ENCODE results near the gene MAN2A2.
"Not testable (repeated sequence)": the region's sequence is repeated elsewhere in the genome, so short reads cannot be mapped to it uniquely, and the experiment has no call there.

Gene MAN2A2

DNA sequence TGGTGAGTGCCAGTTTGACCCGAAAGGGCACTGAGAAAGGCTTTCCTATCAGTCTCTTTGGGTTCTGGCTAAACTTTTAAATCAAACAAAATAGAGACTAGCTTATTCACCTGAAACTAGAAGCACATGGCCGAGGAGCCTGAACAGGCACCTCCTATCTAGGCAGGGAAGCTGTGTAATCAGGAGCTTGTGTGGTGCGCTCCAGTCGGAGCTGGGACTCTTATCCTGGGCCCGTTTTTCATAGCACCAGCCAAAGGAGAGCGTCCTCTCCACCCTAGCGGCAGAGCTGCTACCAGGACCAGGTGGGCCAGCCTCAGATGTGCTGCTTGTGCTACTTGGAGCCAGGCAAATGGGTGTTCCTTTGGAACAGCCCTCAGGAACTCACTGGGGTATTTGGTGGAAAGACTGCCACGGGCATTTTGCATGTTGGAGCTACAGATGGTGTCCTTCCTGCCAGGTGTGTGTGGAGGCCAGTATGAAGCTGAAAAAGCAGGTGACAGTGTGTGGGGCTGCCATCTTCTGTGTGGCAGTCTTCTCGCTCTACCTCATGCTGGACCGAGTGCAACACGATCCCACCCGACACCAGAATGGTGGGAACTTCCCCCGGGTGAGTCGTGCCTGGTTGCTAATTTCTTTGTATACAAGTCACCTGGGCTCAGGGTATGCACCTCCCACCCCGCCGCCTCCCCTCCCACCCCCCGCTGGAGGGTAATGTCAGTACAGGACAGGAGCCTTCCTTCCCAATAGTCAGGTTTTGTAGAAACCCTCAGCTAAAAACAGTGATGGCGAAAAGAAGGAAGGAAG lies 833 bp downstream of the MAN2A2 start:
- DNase-seq (ENCODE audit: low read depth): no peak

DNA sequence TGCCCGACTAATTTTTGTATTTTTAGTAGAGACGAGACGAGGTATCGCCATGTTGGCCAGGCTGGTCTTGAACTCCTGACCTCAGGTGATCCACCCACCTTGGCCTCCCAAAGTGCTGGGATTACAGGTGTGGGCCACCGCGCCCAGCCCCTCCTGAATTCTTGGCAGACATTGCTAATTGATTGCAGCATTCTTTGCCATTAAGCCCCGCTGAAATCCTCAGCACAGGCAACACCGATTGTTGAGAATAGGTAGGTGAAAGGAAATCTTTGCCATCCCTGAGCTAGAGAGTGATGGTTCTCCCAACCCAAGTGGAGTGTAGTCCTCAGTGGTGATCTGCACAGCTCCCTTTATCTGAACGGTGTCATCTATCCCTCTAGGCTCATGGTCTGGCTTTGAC lies 1.6 kb downstream of the MAN2A2 start:
- DNase-seq (ENCODE audit: low read depth): no peak

GRCh38 chr15:90905306-90906180 lies 2.4 kb downstream of the MAN2A2 start:
- DNase-seq (ENCODE audit: low read depth): no peak

DNA sequence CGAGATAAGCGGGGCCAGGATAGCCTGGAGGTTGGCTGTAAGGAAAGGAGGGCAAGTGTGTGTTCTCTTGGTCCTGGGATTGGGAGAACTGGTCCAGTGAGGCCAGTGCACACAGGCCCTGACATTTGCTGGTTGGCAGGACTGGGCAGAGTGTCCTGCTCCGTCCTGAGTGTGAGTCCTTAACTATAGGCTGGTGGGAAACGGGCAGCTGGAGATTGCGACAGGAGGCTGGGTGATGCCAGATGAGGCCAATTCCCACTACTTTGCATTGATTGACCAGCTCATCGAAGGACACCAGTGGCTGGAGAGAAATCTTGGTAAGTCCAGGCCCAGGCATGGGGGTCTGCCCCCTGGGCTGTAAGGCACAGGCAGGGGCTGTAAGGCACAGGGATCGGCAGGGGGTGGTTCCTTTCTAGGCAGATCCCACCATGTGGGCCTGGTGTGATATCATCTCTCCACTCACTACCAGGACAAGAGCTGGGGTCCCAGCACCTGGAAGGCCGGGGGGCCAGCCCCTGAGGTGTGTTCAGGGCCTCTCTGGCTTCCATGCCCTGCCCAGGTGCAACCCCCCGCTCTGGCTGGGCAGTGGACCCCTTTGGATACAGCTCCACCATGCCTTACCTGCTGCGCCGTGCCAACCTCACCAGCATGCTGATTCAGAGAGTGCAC lies 3.2 kb downstream of the MAN2A2 start:
- no peak for DNase-seq (ENCODE audit: low read depth)

GRCh38 chr15:90907051-90907660 lies 4.1 kb downstream of the MAN2A2 start:
- DNase-seq (ENCODE audit: low read depth): no peak

GRCh38 chr15:90907838-90908507 lies 4.9 kb downstream of the MAN2A2 start:
- no peak for DNase-seq (ENCODE audit: low read depth)

- DNase-seq (ENCODE audit: low read depth): not testable (repeated sequence)
Observed at GRCh38 chr15:90909449-90909848, 6.3 kb downstream of the MAN2A2 start.

DNA sequence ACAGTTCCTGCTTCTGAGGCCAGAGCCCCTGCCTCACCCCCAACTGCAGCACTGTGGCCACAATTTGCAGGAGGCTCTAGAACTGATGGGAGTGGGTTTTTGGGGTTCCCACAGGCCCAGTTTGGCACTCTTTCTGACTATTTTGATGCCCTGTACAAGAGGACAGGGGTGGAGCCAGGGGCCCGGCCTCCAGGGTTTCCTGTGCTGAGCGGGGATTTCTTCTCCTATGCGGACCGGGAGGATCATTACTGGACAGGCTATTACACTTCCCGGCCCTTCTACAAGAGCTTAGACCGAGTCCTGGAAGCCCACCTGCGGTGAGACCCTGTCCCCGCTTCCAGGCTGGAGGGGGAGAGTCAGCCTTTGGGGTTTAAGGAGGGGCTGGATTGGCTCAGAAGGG lies 6.9 kb downstream of the MAN2A2 start:
- no peak for DNase-seq (ENCODE audit: low read depth)

- DNase-seq (ENCODE audit: low read depth): no peak
Observed at GRCh38 chr15:90910441-90911301, 7.6 kb downstream of the MAN2A2 start.

GRCh38 chr15:90911302-90911623 lies 8.2 kb downstream of the MAN2A2 start:
- DNase-seq (ENCODE audit: low read depth): no peak

- DNase-seq (ENCODE audit: low read depth): no peak
Observed at GRCh38 chr15:90911906-90912769, 9.0 kb downstream of the MAN2A2 start.

DNA sequence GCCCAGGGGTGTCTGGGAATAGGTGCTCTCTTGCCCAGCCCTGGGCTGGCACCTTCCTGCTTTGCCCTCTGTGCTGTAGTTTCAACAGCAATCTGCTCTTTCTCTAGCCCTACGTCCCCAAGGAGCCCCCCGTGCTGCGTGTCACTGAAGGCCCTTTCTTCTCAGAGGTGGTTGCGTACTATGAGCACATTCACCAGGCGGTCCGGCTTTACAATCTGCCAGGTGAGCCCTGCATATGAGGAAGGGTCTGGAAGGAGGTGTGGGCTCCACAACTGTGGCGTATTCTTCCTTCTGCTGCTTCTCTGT lies 9.6 kb downstream of the MAN2A2 start:
- DNase-seq (ENCODE audit: low read depth): no peak

GRCh38 chr15:90913398-90913944 lies 10.4 kb downstream of the MAN2A2 start:
- no peak for DNase-seq (ENCODE audit: low read depth)

DNA sequence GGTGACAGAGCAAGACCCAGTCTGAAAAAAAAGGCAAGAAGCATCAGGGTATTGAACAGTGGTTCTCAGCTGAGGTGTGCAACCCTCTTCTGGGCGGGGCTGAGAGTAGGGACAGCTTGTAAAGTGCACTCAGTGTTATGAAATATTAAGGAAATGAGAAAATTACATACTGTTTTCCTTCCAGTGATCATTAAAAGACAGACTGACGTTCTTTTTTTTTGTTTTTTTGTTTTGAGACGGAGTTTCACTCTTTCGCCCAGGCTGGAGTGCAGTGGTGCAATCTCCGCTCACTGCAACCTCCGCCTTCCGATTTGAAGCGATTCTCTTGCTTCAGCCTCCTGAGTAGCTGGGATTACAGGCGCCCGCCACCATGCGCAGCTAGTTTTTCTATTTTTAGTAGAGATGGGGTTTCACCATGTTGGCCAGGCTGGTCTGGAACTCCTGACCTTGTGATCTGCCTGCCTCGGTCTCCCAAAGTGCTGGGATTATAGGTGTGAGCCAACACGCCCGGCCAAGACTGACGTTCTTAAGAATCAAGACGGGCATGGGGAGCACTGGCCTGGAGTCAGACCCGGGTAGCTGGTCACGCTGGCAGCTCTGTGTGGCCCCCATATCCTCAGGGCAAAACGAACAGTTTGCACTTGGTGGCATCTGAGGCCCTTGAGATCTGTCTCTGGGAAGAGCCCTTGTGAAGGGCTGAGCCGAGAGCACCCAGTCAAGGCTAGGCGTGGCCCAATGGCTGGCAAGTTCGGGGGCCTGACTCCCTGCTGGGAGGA lies 11.4 kb downstream of the MAN2A2 start:
- DNase-seq (ENCODE audit: low read depth): no peak

DNA sequence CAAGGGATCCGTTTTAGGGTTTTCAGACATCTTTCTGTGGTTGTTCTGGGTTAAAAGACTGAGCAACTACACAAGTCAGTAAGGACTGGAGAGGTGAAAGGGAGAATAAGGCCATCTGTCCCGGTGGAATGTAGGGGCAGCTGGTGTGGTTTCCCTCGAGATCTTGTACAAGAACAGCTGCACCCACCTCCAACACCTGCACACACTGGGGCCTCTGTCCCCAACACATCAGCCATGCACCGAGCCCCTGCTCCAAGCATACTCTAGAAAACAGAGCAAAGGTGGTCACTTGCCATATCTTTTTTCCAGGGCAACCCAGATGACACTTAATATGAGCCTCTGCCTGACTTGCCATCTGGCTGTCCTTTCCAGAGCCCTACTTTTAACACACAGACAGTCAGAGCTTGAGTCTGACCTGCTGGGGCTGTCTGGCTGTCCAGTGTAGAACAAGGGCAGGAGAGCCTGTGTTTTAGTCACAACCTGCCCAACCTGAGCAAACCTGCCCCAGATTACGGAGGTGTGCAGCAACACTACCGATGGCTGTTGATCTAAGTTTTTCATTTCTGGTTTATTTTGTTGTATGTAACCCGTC lies 12.2 kb downstream of the MAN2A2 start:
- DNase-seq (ENCODE audit: low read depth): no peak

DNA sequence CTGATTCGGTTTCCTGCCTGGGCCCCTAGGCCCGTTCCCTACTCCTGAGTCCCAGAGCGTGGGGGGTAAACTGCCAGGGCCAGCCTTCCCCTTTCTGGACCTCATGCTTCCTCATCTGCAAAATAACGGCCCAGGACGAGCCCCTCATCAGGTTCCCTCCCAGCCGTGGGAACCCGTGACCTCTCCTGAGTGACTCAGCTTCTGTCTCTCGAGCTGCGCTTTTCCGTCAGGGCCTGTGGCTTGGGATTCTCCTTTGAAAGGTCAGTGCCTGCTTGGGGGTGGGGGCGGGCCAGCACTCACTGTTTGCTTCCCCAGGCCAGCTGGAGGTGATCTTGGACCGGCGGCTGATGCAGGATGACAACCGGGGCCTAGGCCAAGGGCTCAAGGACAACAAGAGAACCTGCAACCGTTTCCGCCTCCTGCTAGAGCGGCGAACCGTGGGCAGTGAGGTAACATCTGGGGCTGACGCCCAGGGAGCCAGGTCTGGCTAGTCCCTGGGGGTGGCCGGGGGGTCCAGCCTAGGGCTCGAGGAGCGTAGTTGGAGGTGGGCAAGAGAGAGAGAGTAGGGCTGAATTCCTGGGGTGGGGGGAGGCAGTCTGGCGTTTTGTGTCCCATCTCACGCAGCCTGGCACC lies 12.8 kb downstream of the MAN2A2 start:
- no peak for DNase-seq (ENCODE audit: low read depth)

DNA sequence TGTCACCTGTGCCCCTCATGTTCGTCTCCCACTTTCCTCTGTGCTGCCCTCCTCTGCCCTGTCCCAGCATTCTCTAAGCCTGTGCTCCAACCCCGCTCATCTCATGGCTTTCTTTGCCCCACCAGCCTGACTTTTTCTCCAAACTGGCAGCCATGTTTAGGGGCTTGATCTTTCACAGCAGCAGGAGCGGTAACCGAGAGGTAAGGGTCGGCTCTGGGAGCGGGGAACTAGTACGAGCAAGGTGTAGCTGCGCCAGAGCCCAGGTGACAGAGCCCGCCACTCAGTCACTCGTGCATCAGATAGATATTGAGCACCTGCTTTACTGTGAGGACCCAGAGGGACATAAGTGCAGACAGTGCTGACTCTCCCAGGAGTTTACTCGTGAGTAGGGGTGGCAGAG lies 13.4 kb downstream of the MAN2A2 start:
- no peak for DNase-seq (ENCODE audit: low read depth)

- no peak for DNase-seq (ENCODE audit: low read depth)
Observed at GRCh38 chr15:90917569-90917968, 14.5 kb downstream of the MAN2A2 start.

Data from T follicular helper cell (primary cell).